ENCODE data around the gene PNMA6F.

GRCh38 chrX:153370293-153371055 lies 48.9 kb upstream of the PNMA6F start:
- no peak for TF ChIP-seq CTCF (IDR thresholded peaks at IDR 0.05)
- no peak for TF ChIP-seq POLR2A (IDR thresholded peaks at IDR 0.05)

All from heart left ventricle (tissue), 13 donors.